Calu3 (cell line): ENCODE data around the gene ITPKB. TPM values are rescaled to one million over a fixed set of nuclear protein-coding genes. Genes with fewer than 3 reads are reported as not detected.

Experiments used
- BruUV-seq: library from RNA; stranded (reverse); fragments of 400-500 nt; replicated peaks from 2 replicates; lab custom pipeline; 2021; lab: Mats Ljungman, UMichigan
- CTCF ChIA-PET: fragments of 300-600 bp; sonication (Branson Sonifier 250); formaldehyde crosslinking; loops from one replicate; lab custom pipeline; 2022; ENCODE audit warnings: antibody characterized with exemption; lab: Charles Lee
- DNase-seq: peaks from one replicate; pipeline ENCODE4 v3.0.0; 2022
- H3K27ac Mint-ChIP-seq: one replicate; pipeline ENCODE4 v1.8.0; 2022; ENCODE audit warnings: mixed read lengths; ENCODE audit not compliant: unreplicated experiment
- H3K27me3 Mint-ChIP-seq: one replicate; pipeline ENCODE4 v1.8.0; 2022; ENCODE audit warnings: mixed read lengths; ENCODE audit not compliant: unreplicated experiment
- H3K36me3 Mint-ChIP-seq: one replicate; pipeline ENCODE4 v1.8.0; 2022; ENCODE audit warnings: mild to moderate bottlenecking, moderate library complexity, mixed read lengths; ENCODE audit not compliant: insufficient read depth, unreplicated experiment
- H3K4me1 Mint-ChIP-seq: one replicate; pipeline ENCODE4 v1.8.0; 2022; ENCODE audit warnings: mild to moderate bottlenecking, low read depth, mixed read lengths; ENCODE audit not compliant: unreplicated experiment
- H3K4me3 Mint-ChIP-seq: one replicate; pipeline ENCODE4 v1.8.0; 2022; ENCODE audit warnings: mild to moderate bottlenecking, low read depth, moderate library complexity, mixed read lengths; ENCODE audit not compliant: unreplicated experiment
- H3K9me3 Mint-ChIP-seq: one replicate; pipeline ENCODE4 v1.8.0; 2022; ENCODE audit warnings: low read depth, mixed read lengths; ENCODE audit not compliant: unreplicated experiment
- intact Hi-C: fragments of 100-400 bp; cut with micrococcal nuclease; formaldehyde crosslinking; loops from one replicate; pipeline ENCODE4 v1.10.0; 2022; ENCODE audit not compliant: unreplicated experiment
- total RNA-seq: library from RNA; stranded (reverse); gene quantifications from 2 replicates; pipeline ENCODE4 v1.2.3, GENCODE V29; 2022
- TF ChIP-seq, protein P1 (sequence below): fragments of 200-600 bp; IDR thresholded peaks from one replicate; pipeline ENCODE4 v1.8.0; 2022; ENCODE audit warnings: antibody characterized with exemption; ENCODE audit not compliant: unreplicated experiment

The ITPKB gene
- total RNA-seq, 1 experiment from 2014 or later: 11.8 TPM

DNA sequence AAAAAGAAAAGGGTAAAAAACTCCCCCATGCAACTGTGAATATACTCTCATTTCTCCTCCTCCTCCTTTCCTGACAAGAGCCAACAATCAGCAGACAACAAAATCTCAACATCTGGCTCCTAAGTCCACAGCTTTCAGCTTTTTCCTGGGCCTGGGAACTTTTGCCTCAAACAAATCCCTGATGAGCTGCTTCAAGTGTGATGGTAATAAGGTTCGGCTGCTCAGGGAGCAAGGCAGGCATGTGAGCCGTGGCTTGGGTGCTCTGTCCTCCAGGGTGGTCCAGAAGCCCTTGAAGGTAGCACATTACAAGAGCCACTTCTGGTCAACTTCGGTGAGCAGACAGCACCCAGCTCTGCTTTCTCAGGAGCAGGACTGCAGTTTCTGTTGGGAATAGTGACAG, 46.3 kb downstream of the ITPKB start:
- H3K27ac Mint-ChIP-seq: no peak overlapping the region
- H3K4me1 Mint-ChIP-seq: peaks cover 8% of the 10 kb centered on the region
- H3K4me3 Mint-ChIP-seq: no peak overlapping the region
- TF ChIP-seq, protein P1, sequence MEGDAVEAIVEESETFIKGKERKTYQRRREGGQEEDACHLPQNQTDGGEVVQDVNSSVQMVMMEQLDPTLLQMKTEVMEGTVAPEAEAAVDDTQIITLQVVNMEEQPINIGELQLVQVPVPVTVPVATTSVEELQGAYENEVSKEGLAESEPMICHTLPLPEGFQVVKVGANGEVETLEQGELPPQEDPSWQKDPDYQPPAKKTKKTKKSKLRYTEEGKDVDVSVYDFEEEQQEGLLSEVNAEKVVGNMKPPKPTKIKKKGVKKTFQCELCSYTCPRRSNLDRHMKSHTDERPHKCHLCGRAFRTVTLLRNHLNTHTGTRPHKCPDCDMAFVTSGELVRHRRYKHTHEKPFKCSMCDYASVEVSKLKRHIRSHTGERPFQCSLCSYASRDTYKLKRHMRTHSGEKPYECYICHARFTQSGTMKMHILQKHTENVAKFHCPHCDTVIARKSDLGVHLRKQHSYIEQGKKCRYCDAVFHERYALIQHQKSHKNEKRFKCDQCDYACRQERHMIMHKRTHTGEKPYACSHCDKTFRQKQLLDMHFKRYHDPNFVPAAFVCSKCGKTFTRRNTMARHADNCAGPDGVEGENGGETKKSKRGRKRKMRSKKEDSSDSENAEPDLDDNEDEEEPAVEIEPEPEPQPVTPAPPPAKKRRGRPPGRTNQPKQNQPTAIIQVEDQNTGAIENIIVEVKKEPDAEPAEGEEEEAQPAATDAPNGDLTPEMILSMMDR: no peak
- intact Hi-C loops: no loop called here
- BruUV-seq: no TSS peak
- no peaks in the 10 kb centered on the region for H3K36me3 Mint-ChIP-seq
- DNase-seq: no peak
- H3K9me3 Mint-ChIP-seq: no peaks in the 10 kb centered on the region
- H3K27me3 Mint-ChIP-seq: no peaks in the 10 kb centered on the region
- CTCF ChIA-PET: interaction anchor here (0.6 kb wide), 1 partner anchor 9 kb away, joined by 3 read pairs; no protein-coding TSS in a partner anchor

DNA sequence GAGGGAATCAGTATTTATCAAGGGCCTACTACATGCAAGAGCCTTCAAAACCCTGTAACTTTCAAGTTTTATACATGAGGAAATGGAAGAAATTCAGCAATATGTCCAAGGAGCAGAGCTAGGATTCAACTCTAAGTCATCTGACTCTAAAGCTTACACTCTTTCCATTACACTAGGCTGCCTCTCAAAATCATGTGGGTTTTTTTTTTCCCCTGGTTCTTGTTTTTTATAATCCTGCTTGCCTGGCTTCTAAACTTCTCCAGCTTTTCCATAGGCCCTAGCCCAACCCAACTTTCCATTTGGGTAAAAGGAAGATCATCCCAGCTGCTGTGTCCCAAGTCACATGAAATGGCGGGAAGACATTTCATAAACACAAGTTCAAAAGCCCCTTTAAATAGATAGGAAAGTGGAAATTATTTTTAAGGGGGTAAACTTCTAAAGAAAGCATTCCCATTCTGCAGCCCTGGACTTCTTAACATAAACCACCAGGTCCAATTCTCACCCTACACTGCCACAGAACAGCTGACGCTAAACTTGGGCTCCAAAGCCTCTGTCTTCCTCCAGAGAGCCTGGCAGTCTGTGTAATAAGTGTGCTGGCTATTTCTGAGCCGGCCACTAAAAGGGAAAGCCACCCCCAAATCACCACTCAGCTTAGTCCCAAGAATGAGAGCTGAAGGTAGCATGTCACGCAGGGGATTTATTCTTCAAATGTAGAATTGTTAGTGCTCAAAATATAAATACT, 46.9 kb downstream of the ITPKB start:
- TF ChIP-seq, protein P1: no peak
- no peak overlapping the region for H3K27ac Mint-ChIP-seq
- no TSS peak for BruUV-seq
- intact Hi-C loops: no loop called here
- CTCF ChIA-PET: interaction anchor here (0.6 kb wide), 1 partner anchor 9 kb away, joined by 3 read pairs; no protein-coding TSS in a partner anchor
- H3K36me3 Mint-ChIP-seq: no peaks in the 10 kb centered on the region
- no peak for DNase-seq
- no peaks in the 10 kb centered on the region for H3K27me3 Mint-ChIP-seq
- peaks cover 5% of the 10 kb centered on the region for H3K4me1 Mint-ChIP-seq
- H3K4me3 Mint-ChIP-seq: no peak overlapping the region
- H3K9me3 Mint-ChIP-seq: no peaks in the 10 kb centered on the region

DNA sequence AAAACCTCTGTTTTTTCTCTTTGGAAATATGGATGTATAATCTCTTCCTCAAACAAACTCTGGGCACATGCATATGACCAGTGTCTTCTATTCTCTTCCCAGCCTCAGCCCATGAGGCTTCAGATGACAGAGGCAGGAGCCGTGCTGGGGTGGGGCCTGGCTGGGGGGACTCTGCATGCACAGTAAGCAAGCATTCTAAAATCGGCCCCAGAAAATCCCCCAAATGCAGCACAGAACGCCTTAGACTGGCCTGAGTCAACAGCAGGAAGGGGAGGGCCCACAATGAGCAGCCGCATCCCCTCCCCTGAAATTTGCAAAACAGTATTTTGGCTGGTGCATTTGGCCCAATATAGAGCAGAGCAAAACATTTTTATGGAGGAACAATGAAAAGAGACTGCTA, 47.8 kb downstream of the ITPKB start:
- H3K27ac Mint-ChIP-seq: no peak overlapping the region

DNA sequence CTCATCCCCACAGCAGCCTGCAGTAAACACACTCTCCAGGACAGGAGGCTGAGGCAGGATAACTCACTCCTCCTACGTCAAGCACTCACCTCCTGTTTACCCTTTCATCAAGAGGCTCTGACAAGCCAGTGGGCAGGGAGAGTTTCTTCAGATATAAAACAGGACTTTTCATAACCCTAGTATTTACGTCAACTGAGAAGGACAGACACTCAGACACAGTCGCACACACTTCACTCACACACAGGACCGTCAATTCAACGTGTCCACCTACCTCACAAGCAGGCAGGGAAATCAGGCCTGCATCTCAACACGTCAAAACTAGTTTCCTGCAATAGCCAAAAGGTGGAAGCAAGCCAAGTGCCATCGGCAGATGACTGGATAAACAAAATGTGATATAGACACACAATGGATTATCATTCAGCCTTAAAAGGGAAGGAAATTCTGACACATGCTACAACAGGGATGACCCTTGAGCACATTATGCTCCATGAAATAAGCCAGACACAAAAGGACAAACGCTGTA, 48.6 kb downstream of the ITPKB start:
- Mint-ChIP-seq H3K4me3 (no peak overlapping the region), H3K27me3 (no peaks in the 10 kb centered on the region), H3K9me3 (no peaks in the 10 kb centered on the region), H3K27ac (no peak overlapping the region), H3K4me1 (no peaks in the 10 kb centered on the region), H3K36me3 (no peaks in the 10 kb centered on the region)
- intact Hi-C loops: no loop called here
- TF ChIP-seq, protein P1: no peak
- CTCF ChIA-PET: no interaction called here
- DNase-seq: no peak
- no TSS peak for BruUV-seq

More for the DNA sequence above, 47.8 kb downstream of the ITPKB start:
- no peaks in the 10 kb centered on the region for H3K27me3 Mint-ChIP-seq
- intact Hi-C loops: no loop called here
- no peak for DNase-seq
- CTCF ChIA-PET: no interaction called here
- H3K9me3 Mint-ChIP-seq: no peaks in the 10 kb centered on the region
- TF ChIP-seq, protein P1: no peak
- BruUV-seq: no TSS peak
- H3K4me1 Mint-ChIP-seq: no peaks in the 10 kb centered on the region
- no peaks in the 10 kb centered on the region for H3K36me3 Mint-ChIP-seq
- H3K4me3 Mint-ChIP-seq: no peak overlapping the region
